ENCODE results near the gene TCP11L1. TPM values are rescaled to one million over a fixed set of nuclear protein-coding genes. Genes with fewer than 3 reads are reported as not detected.
A peak's percentile ranks its signal among the peaks of the same experiment; 100 is the strongest.

TCP11L1 gene
- total and polyA plus RNA-seq, 9 of the 15 experiments (the other 6 are each of a cell fraction or from before 2014, with no cell fraction given) = 1.6 to 15.3 (median 5.4) TPM

DNA sequence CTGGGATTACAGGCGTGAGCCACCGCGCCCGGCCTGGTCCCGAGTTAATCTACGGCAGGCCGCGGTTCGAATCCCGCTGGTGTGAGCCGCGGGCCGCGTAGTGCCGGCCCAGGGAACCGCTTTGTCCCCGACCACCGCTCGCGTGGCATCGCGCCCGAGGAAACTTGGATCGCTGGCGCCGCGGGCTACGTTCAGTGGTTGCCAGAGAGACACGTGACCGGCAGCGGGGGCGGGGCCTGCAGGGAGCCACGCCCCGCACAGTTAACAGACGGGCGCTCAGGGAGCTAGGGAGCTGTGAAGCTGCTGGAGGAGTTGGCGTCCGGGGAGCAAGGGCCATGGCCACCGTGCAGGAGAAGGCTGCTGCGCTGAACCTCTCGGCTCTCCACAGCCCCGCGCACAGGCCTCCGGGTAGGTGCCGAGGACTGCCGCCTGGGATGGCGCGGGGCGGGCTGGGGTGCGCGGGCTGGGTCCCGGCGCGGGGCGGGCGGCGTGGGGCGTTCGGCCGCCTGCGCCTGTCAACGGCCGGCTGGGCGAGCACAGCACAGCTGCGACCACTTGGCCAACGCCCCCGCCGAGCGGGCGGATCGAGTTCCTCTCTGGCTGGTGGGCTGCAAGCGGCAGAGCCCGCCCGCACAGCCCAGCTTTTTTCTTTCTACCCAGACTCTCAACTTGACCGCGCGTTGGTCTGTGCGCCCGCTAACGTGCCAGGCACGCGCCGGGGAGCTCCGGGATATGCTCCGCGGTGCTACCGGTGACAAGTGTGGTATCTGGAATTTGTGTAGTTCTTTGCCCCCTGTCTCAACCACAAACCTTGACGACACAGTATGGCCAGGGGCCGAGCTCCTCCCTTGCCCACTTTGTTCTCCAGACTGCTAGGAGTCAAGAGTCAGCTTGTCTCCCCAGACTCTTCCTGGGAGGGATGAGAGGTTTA is 23.5 kb upstream of the TCP11L1 start, which contains the start of gene DEPDC7 (continued):
- TF ChIP-seq FOXJ2 (tag; IDR thresholded peaks at IDR 0.05) = no peak
- TF ChIP-seq, protein P1, sequence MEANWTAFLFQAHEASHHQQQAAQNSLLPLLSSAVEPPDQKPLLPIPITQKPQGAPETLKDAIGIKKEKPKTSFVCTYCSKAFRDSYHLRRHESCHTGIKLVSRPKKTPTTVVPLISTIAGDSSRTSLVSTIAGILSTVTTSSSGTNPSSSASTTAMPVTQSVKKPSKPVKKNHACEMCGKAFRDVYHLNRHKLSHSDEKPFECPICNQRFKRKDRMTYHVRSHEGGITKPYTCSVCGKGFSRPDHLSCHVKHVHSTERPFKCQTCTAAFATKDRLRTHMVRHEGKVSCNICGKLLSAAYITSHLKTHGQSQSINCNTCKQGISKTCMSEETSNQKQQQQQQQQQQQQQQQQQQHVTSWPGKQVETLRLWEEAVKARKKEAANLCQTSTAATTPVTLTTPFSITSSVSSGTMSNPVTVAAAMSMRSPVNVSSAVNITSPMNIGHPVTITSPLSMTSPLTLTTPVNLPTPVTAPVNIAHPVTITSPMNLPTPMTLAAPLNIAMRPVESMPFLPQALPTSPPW (CRISPR knock-in tag; IDR thresholded peaks at IDR 0.05) = peak; percentile 3; the same call in 1 of the 2 replicates
- TF ChIP-seq ZNF431 (CRISPR knock-in tag; IDR thresholded peaks at IDR 0.05) = no peak; the same call in 1 of the 2 replicates
- no peak for TF ChIP-seq KLF1 (tag; IDR thresholded peaks at IDR 0.05)
- TF ChIP-seq, protein P2, sequence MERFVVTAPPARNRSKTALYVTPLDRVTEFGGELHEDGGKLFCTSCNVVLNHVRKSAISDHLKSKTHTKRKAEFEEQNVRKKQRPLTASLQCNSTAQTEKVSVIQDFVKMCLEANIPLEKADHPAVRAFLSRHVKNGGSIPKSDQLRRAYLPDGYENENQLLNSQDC (CRISPR knock-in tag; IDR thresholded peaks at IDR 0.05) = no peak
- TF ChIP-seq BRD4 (IDR thresholded peaks at IDR 0.05) = no peak
- no peak for TF ChIP-seq RHOXF2B (CRISPR knock-in tag; conservative IDR thresholded peaks at IDR 0.05)
- no peak for TF ChIP-seq PRMT5 (CRISPR knock-in tag; IDR thresholded peaks at IDR 0.05)
- no peak for TF ChIP-seq ZSCAN29 (IDR thresholded peaks at IDR 0.05)
- TF ChIP-seq ZNF324 (CRISPR knock-in tag; IDR thresholded peaks at IDR 0.05) = no peak
- no peak for TF ChIP-seq ZNF140 (CRISPR knock-in tag; IDR thresholded peaks at IDR 0.05)
- no peak for TF ChIP-seq SRSF3 (IDR thresholded peaks at IDR 0.05; ENCODE audit: insufficient read depth, low read length)
- TF ChIP-seq ELF4 (CRISPR knock-in tag; IDR thresholded peaks at IDR 0.05) = no peak
- TF ChIP-seq POLR2H (tag; IDR thresholded peaks at IDR 0.05; ENCODE audit: low read depth) = peak; percentile 23; the same call in 1 of the 2 replicates
- no peak for TF ChIP-seq SRSF9 (IDR thresholded peaks at IDR 0.05; ENCODE audit: borderline replicate concordance, low read depth, low read length)
- TF ChIP-seq HNRNPK (IDR thresholded peaks at IDR 0.05; ENCODE audit: low read depth, low read length, poor library complexity, severe bottlenecking) = no peak
- TF ChIP-seq, protein P3, sequence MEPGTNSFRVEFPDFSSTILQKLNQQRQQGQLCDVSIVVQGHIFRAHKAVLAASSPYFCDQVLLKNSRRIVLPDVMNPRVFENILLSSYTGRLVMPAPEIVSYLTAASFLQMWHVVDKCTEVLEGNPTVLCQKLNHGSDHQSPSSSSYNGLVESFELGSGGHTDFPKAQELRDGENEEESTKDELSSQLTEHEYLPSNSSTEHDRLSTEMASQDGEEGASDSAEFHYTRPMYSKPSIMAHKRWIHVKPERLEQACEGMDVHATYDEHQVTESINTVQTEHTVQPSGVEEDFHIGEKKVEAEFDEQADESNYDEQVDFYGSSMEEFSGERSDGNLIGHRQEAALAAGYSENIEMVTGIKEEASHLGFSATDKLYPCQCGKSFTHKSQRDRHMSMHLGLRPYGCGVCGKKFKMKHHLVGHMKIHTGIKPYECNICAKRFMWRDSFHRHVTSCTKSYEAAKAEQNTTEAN (CRISPR knock-in tag; IDR thresholded peaks at IDR 0.05) = 0 out of 2 replicates have a peak, but pooled peaks have one; percentile 19
- TF ChIP-seq CSDE1 (IDR thresholded peaks at IDR 0.05) = no peak
- TF ChIP-seq PHB2 (IDR thresholded peaks at IDR 0.05; ENCODE audit: low read depth) = no peak
- no peak for TF ChIP-seq FOS (IDR thresholded peaks at IDR 0.05; ENCODE audit: extremely low read depth, insufficient read length)
- no peak for TF ChIP-seq HSF4 (CRISPR knock-in tag; IDR thresholded peaks at IDR 0.05; ENCODE audit: borderline replicate concordance)
- TF ChIP-seq ARID2 (IDR thresholded peaks at IDR 0.05) = no peak
- no peak for TF ChIP-seq MTA1 (IDR thresholded peaks at IDR 0.05; ENCODE audit: borderline replicate concordance)
- no peak; the same call in 1 of the 2 replicates for TF ChIP-seq SMAD4 (CRISPR knock-in tag; conservative IDR thresholded peaks at IDR 0.05)
- TF ChIP-seq BDP1 (IDR thresholded peaks at IDR 0.05; ENCODE audit: insufficient read depth, insufficient read length) = no peak
- no peak for TF ChIP-seq WHSC1 (IDR thresholded peaks at IDR 0.05; ENCODE audit: low read length)
- no peak for TF ChIP-seq SNIP1 (IDR thresholded peaks at IDR 0.05; ENCODE audit: low read depth)
- TF ChIP-seq FIP1L1 (IDR thresholded peaks at IDR 0.05; ENCODE audit: low read depth, low read length, poor library complexity, severe bottlenecking) = peak; percentile 12
- TF ChIP-seq FOXJ3 (CRISPR knock-in tag; IDR thresholded peaks at IDR 0.05) = no peak
